RCC 7860 (cell line): ENCODE data around the gene CFAP74.
"Not testable (repeated sequence)": the region's sequence is repeated elsewhere in the genome, so short reads cannot be mapped to it uniquely, and the experiment has no call there.

Experiments used
- DNase-seq: peaks from one replicate; pipeline ENCODE4 v3.0.0-alpha.2; 2015; ENCODE audit warnings: low spot score
- FAIRE-seq: peaks from 2 replicates; lab custom pipeline; 2012; peaks lifted over from hg19 to GRCh38; lab: Jason Lieb, UNC

CFAP74 gene

GRCh38 chr1:1987142-1987510, 16.5 kb downstream of the CFAP74 start:
- no peak for FAIRE-seq
- DNase-seq: no peak

DNA sequence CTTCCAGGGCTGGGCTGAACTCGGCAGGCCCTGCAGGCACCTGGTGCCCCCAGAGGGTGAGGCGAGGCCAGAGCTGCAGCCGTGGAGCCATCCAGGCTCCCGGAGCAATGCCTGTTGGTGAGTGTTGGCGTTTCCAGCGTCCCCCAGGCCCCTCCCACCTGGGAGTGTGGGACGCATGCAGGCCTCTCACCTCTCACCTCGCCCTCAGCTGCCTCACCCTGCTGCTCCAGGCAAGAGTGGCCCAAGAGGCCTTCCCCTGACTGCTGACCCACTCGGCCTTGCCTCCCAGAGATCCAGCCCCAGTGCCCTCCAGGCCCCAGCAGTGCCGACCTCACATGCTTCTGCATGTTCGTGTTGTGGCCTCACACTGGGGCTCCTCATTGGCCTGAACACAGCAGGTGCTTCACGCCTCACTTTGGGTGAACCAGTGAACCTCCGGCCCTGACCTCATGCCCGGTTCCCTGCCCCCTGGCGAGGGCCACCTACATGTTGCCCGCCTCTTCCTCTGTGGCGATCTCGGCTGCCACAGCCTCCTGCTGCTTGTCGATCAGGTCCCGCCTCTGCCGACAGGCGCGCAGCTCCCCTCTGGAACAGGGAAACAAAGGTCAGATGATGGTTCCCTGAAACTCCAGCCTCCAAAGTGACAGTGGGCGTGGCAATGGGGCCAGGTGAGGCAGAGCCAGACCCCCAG, 17.0 kb downstream of the CFAP74 start:
- FAIRE-seq (no peak), DNase-seq (no peak)

GRCh38 chr1:1985375-1986050, 18.1 kb downstream of the CFAP74 start:
- FAIRE-seq (no peak), DNase-seq (no peak)

- FAIRE-seq (no peak), DNase-seq (no peak)
Measured at GRCh38 chr1:1984560-1985070, 19.0 kb downstream of the CFAP74 start.

- DNase-seq (no peak), FAIRE-seq (no peak)
Measured at GRCh38 chr1:1982379-1983232, 21.0 kb downstream of the CFAP74 start.

GRCh38 chr1:1981631-1982327, 21.8 kb downstream of the CFAP74 start:
- not testable (repeated sequence) for DNase-seq, FAIRE-seq

- no peak for DNase-seq
- FAIRE-seq: no peak
Measured at GRCh38 chr1:1981142-1981500, 22.5 kb downstream of the CFAP74 start.

GRCh38 chr1:1980467-1981141, 23.0 kb downstream of the CFAP74 start:
- no peak for FAIRE-seq
- no peak for DNase-seq

DNA sequence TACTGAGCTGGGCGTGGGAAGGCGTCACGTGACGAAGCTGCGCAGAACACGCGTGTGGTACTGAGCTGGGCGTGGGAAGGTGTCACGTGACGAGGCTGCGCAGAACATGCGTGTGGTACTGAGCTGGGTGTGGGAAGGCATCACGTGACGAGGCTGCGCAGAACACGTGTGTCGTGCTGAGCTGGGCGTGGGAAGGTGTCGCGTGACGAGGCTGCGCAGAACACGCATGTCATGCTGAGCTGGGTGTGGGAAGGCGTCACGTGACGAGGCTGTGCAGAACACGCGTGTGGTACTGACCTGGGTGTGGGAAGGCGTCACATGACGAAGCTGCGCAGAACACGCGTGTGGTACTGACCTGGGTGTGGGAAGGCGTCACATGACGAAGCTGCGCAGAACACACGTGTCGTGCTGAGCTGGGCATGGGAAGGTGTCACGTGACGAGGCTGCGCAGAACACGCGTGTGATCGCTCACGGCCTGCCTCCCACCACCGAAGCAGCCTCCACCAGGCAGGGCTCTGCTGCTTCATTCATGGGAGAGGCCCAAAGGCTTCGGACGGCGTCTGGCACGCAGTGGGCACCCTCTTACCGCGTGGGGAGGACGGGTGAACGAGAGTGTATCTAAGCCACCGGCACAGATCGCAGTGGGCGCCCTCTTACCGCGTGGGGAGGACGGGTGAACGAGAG, 24.0 kb downstream of the CFAP74 start:
- FAIRE-seq (no peak), DNase-seq (no peak)

DNA sequence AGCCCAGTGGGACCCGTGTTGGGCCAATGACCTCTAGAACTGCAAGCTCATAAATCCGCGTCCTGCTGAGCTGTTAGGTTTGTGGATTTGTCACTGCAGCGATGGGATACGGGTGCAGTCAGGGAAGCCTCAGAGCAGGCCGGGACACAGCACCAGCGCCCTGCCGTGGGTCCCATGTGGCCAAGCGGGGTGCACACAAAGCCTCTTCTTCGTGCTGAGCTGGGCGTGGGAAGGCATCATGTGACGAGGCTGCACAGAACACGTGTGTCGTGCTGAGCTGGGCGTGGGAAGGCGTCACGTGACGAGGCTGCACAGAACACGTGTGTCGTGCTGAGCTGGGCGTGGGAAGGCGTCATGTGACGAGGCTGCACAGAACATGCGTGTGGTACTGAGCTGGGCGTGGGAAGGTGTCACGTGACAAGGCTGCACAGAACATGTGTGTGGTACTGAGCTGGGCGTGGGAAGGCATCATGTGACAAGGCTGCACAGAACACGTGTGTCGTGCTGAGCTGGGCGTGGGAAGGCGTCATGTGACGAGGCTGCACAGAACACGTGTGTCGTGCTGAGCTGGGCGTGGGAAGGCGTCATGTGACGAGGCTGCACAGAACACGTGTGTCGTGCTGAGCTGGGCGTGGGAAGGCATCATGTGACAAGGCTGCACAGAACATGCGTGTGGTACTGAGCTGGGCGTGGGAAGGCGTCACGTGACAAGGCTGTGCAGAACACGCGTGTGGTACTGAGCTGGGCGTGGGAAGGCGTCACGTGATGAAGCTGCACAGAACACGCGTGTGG, 24.7 kb downstream of the CFAP74 start:
- not testable (repeated sequence) for FAIRE-seq, DNase-seq

GRCh38 chr1:1978108-1978507, 25.5 kb downstream of the CFAP74 start:
- DNase-seq: no peak
- FAIRE-seq: no peak

DNA sequence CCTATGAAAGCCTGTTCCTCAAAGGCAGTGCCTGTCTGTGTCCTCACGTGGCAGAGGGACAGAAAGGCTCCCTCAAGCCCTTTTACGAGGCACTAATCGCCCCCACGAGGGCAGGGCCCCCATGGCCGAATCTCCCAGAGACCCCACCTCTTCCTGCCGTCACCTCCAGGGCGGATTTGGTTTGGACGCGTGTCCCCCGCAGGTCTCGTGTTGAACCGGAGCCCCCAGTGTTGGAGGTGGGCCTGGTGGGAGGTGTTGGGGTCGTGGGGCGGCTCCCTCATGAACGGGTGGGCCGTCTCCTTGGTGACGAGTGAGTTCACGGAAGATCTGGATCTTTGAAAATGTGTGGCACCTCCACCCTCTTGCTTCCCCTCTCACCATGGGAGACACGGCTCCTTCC, 27.6 kb downstream of the CFAP74 start:
- FAIRE-seq: no peak
- DNase-seq: no peak

- FAIRE-seq (no peak), DNase-seq (no peak)
Measured at GRCh38 chr1:1975535-1975934, 28.1 kb downstream of the CFAP74 start.

- FAIRE-seq (no peak), DNase-seq (no peak)
Measured at GRCh38 chr1:1974834-1975233, 28.8 kb downstream of the CFAP74 start.

DNA sequence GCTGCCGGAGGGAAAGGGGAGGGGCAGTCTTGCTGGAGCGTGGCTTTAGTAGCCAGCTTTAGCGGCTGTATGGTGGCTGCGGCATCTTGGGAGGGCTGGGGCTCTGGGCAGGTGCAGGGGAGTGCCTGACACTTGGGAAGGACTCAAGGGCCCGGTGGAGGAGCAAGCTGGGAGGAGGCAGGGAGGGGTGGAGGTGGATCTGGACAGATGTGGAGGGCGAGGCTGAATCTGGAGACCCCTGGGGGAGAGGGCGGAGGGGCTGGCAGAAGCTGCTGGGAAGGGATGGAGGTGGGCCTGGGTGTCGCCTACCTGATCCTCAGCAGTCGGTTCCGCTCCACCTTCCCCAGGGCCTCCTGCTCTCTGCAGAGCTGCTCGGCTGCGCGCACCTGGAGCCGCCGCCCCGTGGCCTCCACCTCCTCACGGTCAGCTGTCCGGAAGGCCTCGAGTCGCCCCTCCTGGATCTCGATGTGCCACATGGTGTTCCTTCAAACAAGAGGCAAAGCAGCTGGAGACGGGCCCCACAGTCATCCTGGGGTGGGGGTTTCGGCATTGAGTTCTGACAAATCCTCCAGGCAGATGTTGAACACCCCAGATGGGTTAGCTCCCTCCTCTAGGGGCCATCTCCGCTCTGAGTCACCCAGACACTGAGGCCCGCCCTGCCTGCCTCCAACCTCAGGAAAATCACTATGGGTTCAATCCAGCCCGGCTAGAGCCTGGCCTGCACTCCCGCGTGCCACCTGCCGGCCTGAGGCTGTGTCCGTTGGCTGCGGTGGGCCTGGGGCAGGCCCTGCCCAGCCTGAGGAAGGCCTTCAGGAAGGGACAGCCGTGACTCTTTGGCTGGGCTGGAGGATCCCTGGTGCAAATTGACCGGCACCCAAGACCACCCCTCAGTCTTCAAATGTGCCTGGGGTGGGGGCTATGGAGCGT, 29.6 kb downstream of the CFAP74 start:
- DNase-seq (no peak), FAIRE-seq (no peak)

DNA sequence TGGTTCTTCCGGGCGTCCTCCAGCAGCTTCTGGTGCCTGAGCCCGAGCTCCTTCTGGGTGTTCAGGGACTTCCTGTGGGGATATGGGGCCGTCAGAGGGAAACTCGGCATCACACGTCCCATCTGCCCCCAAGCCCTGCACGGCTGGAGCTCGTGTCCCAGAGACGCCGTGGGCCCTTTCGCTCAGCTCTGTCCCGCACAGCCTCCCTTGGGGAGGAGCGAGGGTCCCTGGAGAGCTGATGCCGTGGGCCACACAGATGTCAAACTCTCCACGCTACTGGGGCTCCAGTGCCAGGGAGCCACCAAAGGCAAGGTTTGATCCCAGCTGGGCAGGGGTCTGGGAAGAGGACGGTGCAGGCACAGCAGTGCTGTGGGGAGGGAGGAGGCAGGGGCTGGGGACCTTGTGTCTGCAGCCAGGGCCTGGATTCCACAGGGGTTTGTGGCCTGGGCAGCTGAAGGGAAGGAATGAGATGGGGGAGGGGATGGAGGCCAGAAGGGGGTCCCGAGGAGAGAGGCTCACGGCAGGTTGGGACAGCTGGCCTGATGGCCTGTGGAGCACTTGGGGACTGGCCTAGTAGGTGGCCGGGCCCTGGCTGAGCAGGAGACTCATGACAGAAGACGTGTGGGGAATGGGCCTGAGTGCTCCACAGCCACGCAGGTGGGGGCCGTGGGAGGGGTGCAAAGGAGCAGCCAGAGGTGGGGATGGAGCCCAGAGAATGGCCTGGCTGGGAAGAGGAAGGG, 30.4 kb downstream of the CFAP74 start:
- DNase-seq (no peak), FAIRE-seq (no peak)

GRCh38 chr1:1971688-1972087, 31.9 kb downstream of the CFAP74 start:
- DNase-seq (no peak), FAIRE-seq (no peak)
